HFF-Myc (cell line): ENCODE data around the gene KIF1C.
A peak's percentile ranks its signal among the peaks of the same experiment; 100 is the strongest.

Source experiments
- DNase-seq: peaks from one replicate; pipeline ENCODE4 v3.0.0-alpha.2; 2011; ENCODE audit warnings: low read depth; ENCODE audit errors: extremely low read depth
- H3K4me3 ChIP-seq: replicated peaks from 2 replicates; pipeline ENCODE4 v1.5.1; 2011; ENCODE audit warnings: low read depth, mild to moderate bottlenecking, control low read depth, low read length
- TF ChIP-seq, protein P1 (sequence below): IDR thresholded peaks from 2 replicates; pipeline ENCODE4 v1.5.1; 2012; ENCODE audit warnings: mild to moderate bottlenecking, low read depth, low read length, control low read depth; ENCODE audit errors: missing control alignments

KIF1C gene

DNA sequence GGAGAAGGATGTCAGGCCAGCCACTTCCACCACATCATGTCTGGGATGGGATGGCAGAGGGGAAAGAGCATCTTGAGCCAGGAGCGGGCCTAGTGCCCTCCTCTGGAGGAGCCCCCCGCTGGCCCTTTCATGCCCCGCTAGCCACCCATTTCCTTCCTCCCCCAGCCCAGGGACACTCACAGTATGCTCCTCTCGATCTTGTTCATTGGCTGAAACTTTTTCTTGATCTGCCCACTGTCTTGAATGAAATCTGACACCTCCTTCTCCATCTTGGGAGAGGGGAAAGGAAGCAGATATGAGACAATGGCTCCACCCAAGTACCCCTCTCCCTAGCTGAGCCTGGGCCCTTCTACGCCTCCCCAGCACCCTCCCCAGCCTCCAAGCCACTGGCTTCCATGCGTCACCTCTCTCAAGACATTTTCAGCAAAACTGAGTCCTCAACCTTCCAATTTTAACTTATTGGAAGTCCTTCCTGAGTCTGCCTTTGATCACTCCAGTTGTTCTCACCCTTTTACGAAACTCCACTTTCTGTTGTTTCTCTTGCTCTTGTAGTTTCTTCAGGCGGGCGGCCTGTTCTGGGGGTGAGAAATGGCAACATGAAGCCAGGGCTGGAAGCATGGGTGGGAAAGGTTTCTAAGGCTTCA, 37.3 kb upstream of the KIF1C start:
- H3K4me3 ChIP-seq = no peak overlapping the region
- no peak for DNase-seq
- TF ChIP-seq, protein P1, sequence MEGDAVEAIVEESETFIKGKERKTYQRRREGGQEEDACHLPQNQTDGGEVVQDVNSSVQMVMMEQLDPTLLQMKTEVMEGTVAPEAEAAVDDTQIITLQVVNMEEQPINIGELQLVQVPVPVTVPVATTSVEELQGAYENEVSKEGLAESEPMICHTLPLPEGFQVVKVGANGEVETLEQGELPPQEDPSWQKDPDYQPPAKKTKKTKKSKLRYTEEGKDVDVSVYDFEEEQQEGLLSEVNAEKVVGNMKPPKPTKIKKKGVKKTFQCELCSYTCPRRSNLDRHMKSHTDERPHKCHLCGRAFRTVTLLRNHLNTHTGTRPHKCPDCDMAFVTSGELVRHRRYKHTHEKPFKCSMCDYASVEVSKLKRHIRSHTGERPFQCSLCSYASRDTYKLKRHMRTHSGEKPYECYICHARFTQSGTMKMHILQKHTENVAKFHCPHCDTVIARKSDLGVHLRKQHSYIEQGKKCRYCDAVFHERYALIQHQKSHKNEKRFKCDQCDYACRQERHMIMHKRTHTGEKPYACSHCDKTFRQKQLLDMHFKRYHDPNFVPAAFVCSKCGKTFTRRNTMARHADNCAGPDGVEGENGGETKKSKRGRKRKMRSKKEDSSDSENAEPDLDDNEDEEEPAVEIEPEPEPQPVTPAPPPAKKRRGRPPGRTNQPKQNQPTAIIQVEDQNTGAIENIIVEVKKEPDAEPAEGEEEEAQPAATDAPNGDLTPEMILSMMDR = no peak

DNA sequence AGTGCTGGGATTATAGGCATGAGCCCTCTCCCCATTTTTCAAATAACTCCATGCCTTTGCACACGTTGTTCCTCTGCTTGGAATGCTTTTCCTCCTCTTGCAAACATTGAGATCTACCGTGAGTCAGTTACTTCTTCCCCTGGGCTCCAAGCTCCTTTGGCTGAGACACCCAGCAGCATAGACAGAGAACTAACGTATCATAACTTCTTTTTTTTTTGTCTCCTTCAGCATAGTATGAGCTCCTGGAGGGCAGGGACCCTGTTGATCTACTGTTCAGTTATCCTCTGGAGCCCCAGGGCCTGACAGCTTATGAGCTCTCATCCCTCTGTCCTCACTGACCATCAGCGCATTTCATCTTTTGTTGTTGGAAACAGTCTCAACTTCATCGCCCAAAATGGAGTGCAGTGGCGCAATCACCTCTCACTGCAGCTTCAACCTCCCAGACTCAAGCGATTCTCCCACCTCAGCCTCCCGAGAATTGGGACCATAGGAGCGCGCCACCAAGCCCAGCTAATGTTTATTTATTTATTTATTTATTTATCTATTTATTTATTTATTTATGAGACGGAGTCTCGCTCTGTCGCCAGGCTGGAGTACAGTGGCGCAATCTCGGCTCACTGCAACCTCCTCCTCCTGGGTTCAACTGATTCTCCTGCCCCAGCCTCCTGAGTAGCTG, 32.3 kb upstream of the KIF1C start:
- H3K4me3 ChIP-seq = no peak overlapping the region
- TF ChIP-seq, protein P1 = no peak

DNA sequence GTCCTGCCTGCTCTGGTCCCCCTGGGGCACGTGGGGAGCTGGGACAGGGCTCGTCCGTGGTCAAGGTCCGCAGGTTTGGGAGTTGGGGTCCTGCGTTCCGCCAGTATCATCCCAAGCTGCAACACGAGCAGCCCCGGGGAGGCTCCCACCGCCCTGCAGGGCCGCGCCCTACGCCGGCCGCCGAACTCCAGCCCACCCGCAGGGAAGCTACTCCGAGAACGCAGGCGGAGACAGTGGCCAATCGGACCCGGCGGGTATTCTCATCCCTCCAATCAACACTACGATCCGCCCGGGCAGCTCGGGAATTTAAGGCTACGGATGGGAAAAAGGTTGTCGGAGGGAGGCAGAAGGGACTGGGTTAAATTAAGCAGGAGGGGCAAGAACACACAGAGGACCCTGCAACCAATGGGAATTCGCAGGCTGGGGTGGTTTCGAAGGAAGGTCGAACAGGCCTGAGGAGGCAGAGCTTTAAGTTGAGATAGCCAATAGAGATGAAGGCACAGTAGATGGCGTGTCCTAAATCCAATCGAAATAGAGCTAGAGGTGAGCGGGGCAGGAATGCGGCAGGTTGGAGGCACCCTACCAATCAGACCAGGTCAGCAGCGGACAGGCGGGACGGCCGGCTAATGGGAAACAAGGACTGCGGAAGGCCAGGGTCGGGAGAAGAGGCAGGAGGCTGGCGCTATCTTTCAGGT, 30.8 kb upstream of the KIF1C start:
- TF ChIP-seq, protein P1 = no peak
- peak; percentile 100 for DNase-seq
- H3K4me3 ChIP-seq = peak overlapping the region; percentile 62

More for the DNA sequence above, 32.3 kb upstream of the KIF1C start:
- DNase-seq = no peak

DNA sequence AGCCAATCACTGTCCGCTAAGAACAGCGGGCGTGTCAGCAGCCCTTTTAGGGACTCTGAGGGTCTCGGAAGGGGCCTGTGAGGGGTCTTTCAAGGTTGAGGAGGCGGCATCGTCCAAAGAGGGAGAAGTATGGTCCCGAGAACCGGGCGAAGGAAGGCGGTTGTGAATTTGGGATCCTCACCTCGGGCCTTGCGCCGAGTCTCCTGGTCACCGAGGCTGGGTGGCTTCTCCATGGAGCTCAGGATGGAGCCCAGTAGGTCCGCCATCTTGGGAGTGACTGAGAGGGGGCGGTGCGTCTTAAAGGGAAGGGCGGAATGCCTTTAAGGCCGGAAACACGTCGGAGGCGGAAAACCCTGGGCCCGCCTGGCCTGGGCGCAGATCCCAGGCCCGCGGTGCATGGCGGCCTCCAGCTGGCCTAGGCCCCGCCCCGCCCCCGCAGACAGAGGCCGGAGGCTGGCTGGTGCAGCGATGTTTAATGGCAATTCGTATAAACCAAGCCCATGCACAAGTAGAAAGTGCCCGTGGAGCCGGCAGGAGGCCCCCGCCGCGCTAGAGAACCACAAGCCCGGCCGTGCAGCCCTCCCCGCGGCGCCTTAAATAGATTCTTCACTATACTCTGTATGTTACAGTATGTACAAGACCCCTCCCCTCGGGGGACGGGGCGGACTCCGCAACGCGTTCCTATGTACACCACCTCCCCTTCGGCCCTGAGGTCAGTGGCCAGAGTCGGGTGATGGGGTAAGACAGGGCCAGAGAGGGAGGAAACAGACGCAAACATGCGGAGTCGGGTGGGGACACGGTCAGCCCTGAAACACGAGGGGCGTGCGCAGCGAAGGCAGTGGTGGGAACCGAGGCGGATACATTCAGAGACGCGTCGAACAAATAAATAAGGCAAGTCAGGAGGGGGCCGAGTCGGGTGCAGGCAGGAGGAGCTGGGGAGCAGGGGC, 29.9 kb upstream of the KIF1C start, which contains the start of gene SPAG7:
TSS of gene SPAG7 (minus strand) at position 279 of the 947 bp plus-strand sequence. CDS start at position 266, 13 bp downstream.
- TF ChIP-seq, protein P1 = no peak
- H3K4me3 ChIP-seq = peak within 1 kb of the TSS; percentile 62
- DNase-seq = peak; percentile 92

DNA sequence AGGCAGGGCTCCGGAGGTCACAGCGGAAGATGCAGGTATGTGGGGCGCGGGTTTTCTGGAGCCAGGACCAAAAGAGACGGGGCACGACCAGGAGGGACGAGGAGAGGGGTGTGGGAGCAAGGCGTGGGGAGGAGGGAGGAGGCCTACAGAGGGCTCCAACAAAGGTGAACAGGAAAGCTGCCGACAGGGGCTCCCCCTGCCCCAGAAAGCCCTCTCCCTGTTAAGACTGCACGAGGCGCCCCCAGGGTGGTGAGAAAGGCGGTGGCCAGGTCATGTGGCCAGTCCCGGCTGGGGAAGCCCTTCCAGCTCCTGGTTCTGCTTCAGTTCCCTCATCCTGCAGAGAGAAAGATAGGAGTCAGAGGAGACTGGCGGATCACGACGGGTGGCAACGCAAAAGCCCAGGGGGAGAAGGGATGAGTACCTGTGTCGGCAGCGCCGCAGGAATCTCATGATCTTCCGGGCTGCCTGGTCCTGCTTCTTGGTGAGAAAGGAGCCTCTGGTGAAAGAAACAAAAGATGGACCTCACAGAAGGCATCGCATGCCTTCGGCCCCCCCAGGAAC, 29.2 kb upstream of the KIF1C start:
- TF ChIP-seq, protein P1 = no peak
- no peak for DNase-seq

DNA sequence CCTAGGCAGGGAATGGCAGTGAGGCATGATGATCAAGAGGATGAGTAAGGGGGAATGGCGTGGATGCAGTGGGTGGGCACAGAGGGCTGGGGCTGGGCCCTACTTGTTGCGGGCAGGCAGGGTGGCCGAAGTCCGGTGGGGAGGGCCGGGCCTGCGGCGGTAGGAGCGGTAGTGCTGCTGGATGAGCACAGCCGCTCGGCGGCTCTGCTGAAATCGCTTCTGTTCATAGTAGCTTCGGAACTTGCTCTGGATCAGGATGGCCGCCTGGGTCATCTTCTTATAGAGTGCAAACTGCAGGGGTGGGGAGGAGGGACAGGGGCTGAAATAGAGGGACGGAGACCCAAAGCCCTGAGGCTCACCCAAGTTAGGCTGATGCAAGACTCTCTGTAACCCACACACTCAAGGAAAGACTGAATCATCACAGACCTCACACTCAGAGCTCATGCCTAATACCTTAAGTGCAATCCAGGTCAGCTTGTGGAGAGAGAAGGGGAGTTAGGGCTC, 28.7 kb upstream of the KIF1C start:
- H3K4me3 ChIP-seq = peak overlapping the region; percentile 62
- peak; percentile 64 for DNase-seq
- TF ChIP-seq, protein P1 = no peak

More for the DNA sequence above, 29.2 kb upstream of the KIF1C start:
- H3K4me3 ChIP-seq = peak overlapping the region; percentile 62
